ENCODE results near the gene THY1. TPM values are rescaled to one million over a fixed set of nuclear protein-coding genes. Genes with fewer than 3 reads are reported as not detected.

THY1 gene
- total RNA-seq, 1 experiment from 2014 or later: 13.7 TPM

DNA sequence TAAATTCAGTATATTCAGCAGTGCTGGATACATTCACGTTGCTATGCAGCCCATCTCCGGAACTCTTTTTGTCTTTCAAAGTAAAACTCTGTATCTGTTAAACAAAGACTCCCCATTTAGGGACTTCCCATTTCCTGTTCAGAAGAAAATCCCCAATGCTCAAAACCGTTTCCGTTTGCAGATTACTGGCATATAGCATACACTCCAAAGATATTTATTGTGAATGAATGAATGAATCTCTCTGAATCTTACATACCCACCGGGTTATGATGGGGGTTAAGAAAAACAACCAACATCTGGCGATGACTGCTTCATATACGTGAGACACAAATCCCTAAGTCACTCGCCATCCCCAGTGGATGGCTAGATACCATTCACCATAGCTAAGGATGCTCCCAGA, 1.6 kb downstream of the THY1 start:
- Histone ChIP-seq H3K4me1 (ENCODE audit: control insufficient read depth, insufficient read depth, low read length) (peaks cover 14% of the 10 kb centered on the region; the same call in 1 of the 2 replicates), H3K4me3 (ENCODE audit: low read depth in 2 of 2, low read length in 2 of 2) (peak overlapping the region in 1 of 2 experiments; percentile 51; a peak in 1 of 4 replicates), H3K9me3 (ENCODE audit: control insufficient read depth, insufficient read depth, low read depth, low read length) (no peaks in the 10 kb centered on the region), H3K27me3 (ENCODE audit: control insufficient read depth, insufficient read depth, low read length) (peaks cover 5% of the 10 kb centered on the region), H3K27ac (ENCODE audit: low read length) (no peak overlapping the region), H3K36me3 (ENCODE audit: control insufficient read depth, insufficient read depth, low read length) (no peaks in the 10 kb centered on the region)
- in situ Hi-C loops (cut with HindIII; ENCODE audit: low pct_unique_long_range_greater_than_20kb, low sequenced_read_pairs) (no loop called here), intact Hi-C loops (cut with micrococcal nuclease; ENCODE audit: unreplicated experiment) (no loop called here)
- no TSS peak for BruUV-seq (replicated peaks)
- ChIA-PET CTCF (no interaction called here), POLR2A (no interaction called here)
- DNase-seq (ENCODE audit: low read depth, low spot score) (no peak), ATAC-seq (no peak)
- no peak for TF ChIP-seq REST (IDR thresholded peaks at IDR 0.05; ENCODE audit: insufficient read depth in 1 of 2, low read depth in 2 of 2, low read length in 1 of 2)
- TF ChIP-seq TCF7L2 (IDR thresholded peaks at IDR 0.05; ENCODE audit: low read depth, low read length): no peak
- no peak for TF ChIP-seq CTCF (IDR thresholded peaks at IDR 0.05)
- no peak for TF ChIP-seq POLR2AphosphoS5 (IDR thresholded peaks at IDR 0.05; ENCODE audit: low read depth, low read length)
- no peak for TF ChIP-seq SIN3A (IDR thresholded peaks at IDR 0.05; ENCODE audit: borderline replicate concordance, insufficient read depth, low read depth, low read length)

DNA sequence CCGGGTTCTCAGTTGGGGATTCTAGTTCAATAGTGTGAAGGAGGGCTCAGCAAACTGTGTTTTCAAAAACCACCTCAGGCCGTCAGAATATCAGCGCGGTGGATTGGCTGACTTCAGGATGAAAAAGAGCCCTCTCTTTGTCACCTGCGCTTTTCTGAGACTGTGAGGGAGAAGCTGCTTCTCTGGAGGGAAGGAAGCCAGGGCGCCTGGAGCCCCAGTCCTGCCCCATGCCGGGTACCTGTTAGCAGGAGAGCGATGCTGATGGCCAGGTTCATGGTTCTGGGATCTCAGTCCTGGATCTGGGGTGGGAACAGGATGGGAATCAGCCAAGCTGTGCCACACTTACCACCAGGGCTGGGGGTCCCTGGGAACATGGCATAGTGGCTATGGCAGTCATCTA, 2.3 kb downstream of the THY1 start:
- TF ChIP-seq POLR2AphosphoS5 (IDR thresholded peaks at IDR 0.05; ENCODE audit: low read depth, low read length) (no peak), SIN3A (IDR thresholded peaks at IDR 0.05; ENCODE audit: borderline replicate concordance, insufficient read depth, low read depth, low read length) (no peak), CTCF (IDR thresholded peaks at IDR 0.05) (no peak), TCF7L2 (IDR thresholded peaks at IDR 0.05; ENCODE audit: low read depth, low read length) (no peak), REST (IDR thresholded peaks at IDR 0.05; ENCODE audit: insufficient read depth in 1 of 2, low read depth in 2 of 2, low read length in 1 of 2) (no peak)
- Histone ChIP-seq H3K4me1 (ENCODE audit: control insufficient read depth, insufficient read depth, low read length) (peaks cover 14% of the 10 kb centered on the region; the same call in 1 of the 2 replicates), H3K36me3 (ENCODE audit: control insufficient read depth, insufficient read depth, low read length) (no peaks in the 10 kb centered on the region), H3K27ac (ENCODE audit: low read length) (no peak overlapping the region), H3K9me3 (ENCODE audit: control insufficient read depth, insufficient read depth, low read depth, low read length) (no peaks in the 10 kb centered on the region), H3K27me3 (ENCODE audit: control insufficient read depth, insufficient read depth, low read length) (peaks cover 5% of the 10 kb centered on the region), H3K4me3 (ENCODE audit: low read depth in 2 of 2, low read length in 2 of 2) (no peak overlapping the region)
- ChIA-PET CTCF (no interaction called here), POLR2A (no interaction called here)
- no TSS peak for BruUV-seq (replicated peaks)
- in situ Hi-C loops (cut with HindIII; ENCODE audit: low pct_unique_long_range_greater_than_20kb, low sequenced_read_pairs) (no loop called here), intact Hi-C loops (cut with micrococcal nuclease; ENCODE audit: unreplicated experiment) (no loop called here)
- DNase-seq (ENCODE audit: low read depth, low spot score) (no peak), ATAC-seq (no peak)
